Endothelial cell (in vitro differentiated cells): ENCODE measurements around the gene CCL17. TPM values are rescaled to one million over a fixed set of nuclear protein-coding genes. Genes with fewer than 3 reads are reported as not detected.

Source experiments
- DNase-seq: peaks from one replicate; pipeline ENCODE4 v3.0.0; 2021; ENCODE audit warnings: low spot score
- H3K27ac Mint-ChIP-seq: one replicate; pipeline ENCODE4 v1.8.0; 2021; ENCODE audit warnings: mixed read lengths, inconsistent platforms; ENCODE audit not compliant: unreplicated experiment
- H3K27me3 Mint-ChIP-seq: one replicate; pipeline ENCODE4 v1.8.0; 2021; ENCODE audit warnings: mild to moderate bottlenecking, moderate library complexity, mixed read lengths, inconsistent platforms; ENCODE audit not compliant: unreplicated experiment
- H3K36me3 Mint-ChIP-seq: one replicate; pipeline ENCODE4 v1.8.0; 2021; ENCODE audit warnings: mild to moderate bottlenecking, low read depth, mixed read lengths, inconsistent platforms; ENCODE audit not compliant: unreplicated experiment
- H3K4me1 Mint-ChIP-seq: one replicate; pipeline ENCODE4 v1.8.0; 2021; ENCODE audit warnings: mild to moderate bottlenecking, mixed read lengths, inconsistent platforms; ENCODE audit not compliant: unreplicated experiment
- H3K4me3 Mint-ChIP-seq: one replicate; pipeline ENCODE4 v1.8.0; 2021; ENCODE audit warnings: mild to moderate bottlenecking, mixed read lengths, inconsistent platforms; ENCODE audit not compliant: unreplicated experiment
- H3K9me3 Mint-ChIP-seq: one replicate; pipeline ENCODE4 v1.8.0; 2021; ENCODE audit warnings: mixed read lengths, inconsistent platforms; ENCODE audit not compliant: unreplicated experiment
- CTCF ChIP-seq: fragments of 200-600 bp; sonication (generic); IDR thresholded peaks from one replicate; pipeline ENCODE4 v1.5.0; 2021; ENCODE audit warnings: antibody characterized with exemption; ENCODE audit not compliant: unreplicated experiment
- total RNA-seq: library from RNA; stranded (reverse); fragmentation: NEBNext Ultra II Directional; extraction: Animal tissue kit (Norgen Biotek cat#: 25700); gene quantifications from one replicate; pipeline ENCODE4 v1.2.1, GENCODE V29; 2021; ENCODE audit not compliant: unreplicated experiment

CCL17 gene
- total RNA-seq, 1 donor from 2014 or later = not detected

DNA sequence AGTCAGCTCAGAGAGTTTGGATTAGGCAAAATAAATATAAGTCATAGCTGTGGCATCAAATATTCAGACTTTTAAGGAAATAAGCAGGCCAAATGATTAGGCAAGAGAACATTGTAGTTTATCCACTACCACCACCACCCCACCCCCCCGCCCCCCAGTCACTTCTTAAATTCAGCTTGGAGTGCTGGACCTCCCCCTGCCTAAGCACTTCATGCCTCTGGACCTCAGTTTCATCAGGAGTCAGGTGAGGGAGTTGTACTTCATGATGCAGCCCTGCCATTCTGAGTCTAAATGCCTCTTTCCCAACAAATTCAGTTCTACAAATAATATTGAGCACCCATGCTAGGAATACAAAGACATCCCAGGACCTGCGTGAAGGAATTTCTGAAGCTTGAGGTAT, 60.0 kb downstream of the CCL17 start:
- no peak for TF ChIP-seq CTCF
- peaks cover 9% of the 10 kb centered on the region for H3K4me1 Mint-ChIP-seq
- no peak for DNase-seq
- no peak overlapping the region for H3K27ac Mint-ChIP-seq
- H3K27me3 Mint-ChIP-seq = no peaks in the 10 kb centered on the region
- H3K4me3 Mint-ChIP-seq = peak overlapping the region; percentile 24
- H3K9me3 Mint-ChIP-seq = no peaks in the 10 kb centered on the region
- peaks cover 37% of the 10 kb centered on the region for H3K36me3 Mint-ChIP-seq

Other genes starting within 250 kb of the CCL17 start
- 84.8 TPM for gene PSME3IP1, start 218.7 kb upstream of the CCL17 start, total RNA-seq
- gene RSPRY1, start 218.4 kb upstream of the CCL17 start, total RNA-seq = 63.0 TPM
- 46.7 TPM for gene ARL2BP, start 159.5 kb upstream of the CCL17 start, total RNA-seq
- 3.3 TPM for gene PLLP, start 120.1 kb upstream of the CCL17 start, total RNA-seq
- gene CCL22, start 46.0 kb upstream of the CCL17 start, total RNA-seq = not detected
- gene CX3CL1, start 32.3 kb upstream of the CCL17 start, total RNA-seq = 9.2 TPM
- gene CIAPIN1, start 42.6 kb downstream of the CCL17 start, total RNA-seq = 82.6 TPM
- gene COQ9, start 42.7 kb downstream of the CCL17 start, total RNA-seq = 23.1 TPM
- gene POLR2C, start 57.9 kb downstream of the CCL17 start, total RNA-seq = 52.1 TPM
- 69.4 TPM for gene DOK4, start 81.7 kb downstream of the CCL17 start, total RNA-seq
- 14.6 TPM for gene CCDC102A, start 131.8 kb downstream of the CCL17 start, total RNA-seq
- 0.28 TPM for gene ADGRG5, start 137.9 kb downstream of the CCL17 start, total RNA-seq
- gene ADGRG1, start 223.9 kb downstream of the CCL17 start, total RNA-seq = 2.7 TPM